Neural progenitor cell (in vitro differentiated cells): ENCODE data around the gene TLE6. TPM values are rescaled to one million over a fixed set of nuclear protein-coding genes. Genes with fewer than 3 reads are reported as not detected.
"Not testable (repeated sequence)": the region's sequence is repeated elsewhere in the genome, so short reads cannot be mapped to it uniquely, and the experiment has no call there.

Experiments used
- DNase-seq: peaks from one replicate; pipeline ENCODE4 v3.0.0-alpha.2; 2016; ENCODE audit warnings: low spot score
- H2AFZ ChIP-seq: fragments of 200-600 bp; sonication (generic); replicated peaks from 2 replicates; pipeline ENCODE4 v1.6.1; 2016; ENCODE audit warnings: antibody characterized with exemption
- H3F3A ChIP-seq: fragments of 200-600 bp; sonication (generic); 2 replicates; pipeline ENCODE4 v1.6.1; 2016; ENCODE audit warnings: antibody characterized with exemption, low read depth
- H3K27ac ChIP-seq: fragments of 200-600 bp; sonication (generic); 2 replicates; pipeline ENCODE4 v1.5.1; 2016; ENCODE audit warnings: mild to moderate bottlenecking
- H3K27me3 ChIP-seq: fragments of 200-600 bp; sonication (generic); 2 replicates; pipeline ENCODE4 v1.6.1; 2016; ENCODE audit warnings: mild to moderate bottlenecking, moderate library complexity
- H3K36me3 ChIP-seq: fragments of 200-600 bp; sonication (generic); 2 replicates; pipeline ENCODE4 v1.5.1; 2016
- H3K4me1 ChIP-seq: fragments of 200-600 bp; sonication (generic); 2 replicates; pipeline ENCODE4 v1.6.1; 2016; ENCODE audit warnings: mixed run types
- H3K4me2 ChIP-seq: fragments of 200-600 bp; sonication (generic); 2 replicates; pipeline ENCODE4 v1.6.1; 2016
- H3K4me3 ChIP-seq: fragments of 200-600 bp; sonication (generic); 2 replicates; pipeline ENCODE4 v1.5.1; 2016
- H3K79me2 ChIP-seq: fragments of 200-600 bp; sonication (generic); 2 replicates; pipeline ENCODE4 v1.6.1; 2016; ENCODE audit warnings: low read depth
- H3K9ac ChIP-seq: fragments of 200-600 bp; sonication (generic); 2 replicates; pipeline ENCODE4 v1.6.1; 2016
- H3K9me3 ChIP-seq: fragments of 200-600 bp; sonication (generic); 2 replicates; pipeline ENCODE4 v1.5.1; 2016; ENCODE audit warnings: low read depth
- H4K20me1 ChIP-seq: fragments of 200-600 bp; sonication (generic); 2 replicates; pipeline ENCODE4 v1.6.1; 2016; ENCODE audit warnings: low read depth
- H3K27ac Mint-ChIP-seq: 3 replicates; pipeline ENCODE4 v1.8.0; 2021; ENCODE audit warnings: mixed read lengths
- H3K27me3 Mint-ChIP-seq: 2 replicates; pipeline ENCODE4 v1.8.0; 2022; ENCODE audit warnings: low read depth, mild to moderate bottlenecking, inconsistent platforms, moderate library complexity, mixed read lengths; ENCODE audit not compliant: insufficient read depth
- H3K36me3 Mint-ChIP-seq: 3 replicates; pipeline ENCODE4 v1.8.0; 2021; ENCODE audit warnings: mixed read lengths
- H3K4me1 Mint-ChIP-seq: 3 replicates; pipeline ENCODE4 v1.8.0; 2021; ENCODE audit warnings: mixed read lengths
- H3K4me3 Mint-ChIP-seq: 3 replicates; pipeline ENCODE4 v1.8.0; 2021; ENCODE audit warnings: mild to moderate bottlenecking, moderate library complexity, mixed read lengths
- H3K9me3 Mint-ChIP-seq: 3 replicates; pipeline ENCODE4 v1.8.0; 2020; ENCODE audit warnings: mixed read lengths
- EZH2 ChIP-seq: fragments of 200-600 bp; sonication (generic); IDR thresholded peaks from 2 replicates; pipeline ENCODE4 v1.6.1; 2017; ENCODE audit warnings: antibody characterized with exemption, mild to moderate bottlenecking, moderate library complexity
- EZH2phosphoT487 ChIP-seq: fragments of 200-600 bp; sonication (generic); IDR thresholded peaks from 2 replicates; pipeline ENCODE4 v1.6.1; 2017; ENCODE audit warnings: antibody characterized with exemption
- total RNA-seq: library from RNA; depleted of rRNA; stranded (reverse); fragments of >200 nt; gene quantifications from 2 replicates; pipeline ENCODE4 v1.2.3, GENCODE V29; 2015; ENCODE audit warnings: low replicate concordance
- TF ChIP-seq, protein P1 (sequence below): fragments of 200-600 bp; sonication (generic); IDR thresholded peaks from 2 replicates; pipeline ENCODE4 v1.5.1; 2017; ENCODE audit warnings: antibody characterized with exemption, mild to moderate bottlenecking

Gene TLE6
- 0.22 and 1.8 TPM in 2 replicates for total RNA-seq

GRCh38 chr19:2977001-2977745 is at the start of gene TLE6:
TLE6 (plus strand) TSS chr19:2977564; CDS start chr19:2978234, 670 bp downstream.
- Histone ChIP-seq H3K4me1 (peaks cover 11% of the 10 kb centered on the region), H3K27me3 (peaks cover 93% of the 10 kb centered on the region), H3F3A (peaks cover 12% of the 10 kb centered on the region), H3K27ac (no peak within 1 kb of the TSS), H3K79me2 (no peaks in the 10 kb centered on the region), H4K20me1 (peaks cover 22% of the 10 kb centered on the region), H3K36me3 (no peaks in the 10 kb centered on the region), H3K4me3 (peak within 1 kb of the TSS; percentile 20), H3K9ac (no peak within 1 kb of the TSS), H3K4me2 (peak within 1 kb of the TSS; percentile 56), H2AFZ (no peak within 1 kb of the TSS), H3K9me3 (no peaks in the 10 kb centered on the region)
- peaks cover 3% of the 10 kb centered on the region for H3K9me3 Mint-ChIP-seq
- DNase-seq, result peak; percentile 98
- peaks cover 72% of the 10 kb centered on the region for H3K27me3 Mint-ChIP-seq
- H3K4me1 Mint-ChIP-seq, result peaks cover 25% of the 10 kb centered on the region
- H3K27ac Mint-ChIP-seq, result no peak within 1 kb of the TSS
- H3K36me3 Mint-ChIP-seq, result no peaks in the 10 kb centered on the region
- TF ChIP-seq EZH2, result peak; percentile 21
- peak; percentile 23 for TF ChIP-seq EZH2phosphoT487
- TF ChIP-seq, protein P1, sequence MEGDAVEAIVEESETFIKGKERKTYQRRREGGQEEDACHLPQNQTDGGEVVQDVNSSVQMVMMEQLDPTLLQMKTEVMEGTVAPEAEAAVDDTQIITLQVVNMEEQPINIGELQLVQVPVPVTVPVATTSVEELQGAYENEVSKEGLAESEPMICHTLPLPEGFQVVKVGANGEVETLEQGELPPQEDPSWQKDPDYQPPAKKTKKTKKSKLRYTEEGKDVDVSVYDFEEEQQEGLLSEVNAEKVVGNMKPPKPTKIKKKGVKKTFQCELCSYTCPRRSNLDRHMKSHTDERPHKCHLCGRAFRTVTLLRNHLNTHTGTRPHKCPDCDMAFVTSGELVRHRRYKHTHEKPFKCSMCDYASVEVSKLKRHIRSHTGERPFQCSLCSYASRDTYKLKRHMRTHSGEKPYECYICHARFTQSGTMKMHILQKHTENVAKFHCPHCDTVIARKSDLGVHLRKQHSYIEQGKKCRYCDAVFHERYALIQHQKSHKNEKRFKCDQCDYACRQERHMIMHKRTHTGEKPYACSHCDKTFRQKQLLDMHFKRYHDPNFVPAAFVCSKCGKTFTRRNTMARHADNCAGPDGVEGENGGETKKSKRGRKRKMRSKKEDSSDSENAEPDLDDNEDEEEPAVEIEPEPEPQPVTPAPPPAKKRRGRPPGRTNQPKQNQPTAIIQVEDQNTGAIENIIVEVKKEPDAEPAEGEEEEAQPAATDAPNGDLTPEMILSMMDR, result no peak
- peak within 1 kb of the TSS; percentile 76 for H3K4me3 Mint-ChIP-seq

DNA sequence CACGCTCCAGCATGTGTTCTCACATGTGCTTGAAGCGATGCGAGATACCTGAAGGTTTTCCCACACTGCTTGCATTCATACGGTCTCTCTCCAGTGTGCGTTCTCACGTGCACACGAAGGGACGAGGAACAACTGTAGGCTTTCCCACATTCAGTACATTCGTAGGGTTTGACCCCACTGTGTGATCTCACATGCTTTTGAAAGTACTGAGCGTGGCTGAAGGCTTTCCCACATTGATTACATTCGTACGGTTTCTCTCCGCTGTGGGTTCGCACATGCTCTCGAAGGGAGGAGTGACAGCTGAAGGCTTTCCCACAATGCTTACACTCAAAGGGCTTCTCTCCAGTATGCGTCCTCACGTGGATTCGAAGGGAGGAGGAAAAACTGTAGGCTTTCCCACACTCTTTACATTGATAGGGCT is 43.9 kb upstream of the TLE6 start:
- no peak overlapping the region for H3K4me3 Mint-ChIP-seq
- TF ChIP-seq, protein P1, result no peak
- TF ChIP-seq EZH2phosphoT487, result no peak
- TF ChIP-seq EZH2, result no peak
- H3K9ac ChIP-seq, result no peak overlapping the region
- H3K27ac ChIP-seq, result no peak overlapping the region
- peaks cover 29% of the 10 kb centered on the region for H3K9me3 ChIP-seq
- H3K27ac Mint-ChIP-seq, result no peak overlapping the region
- H3K27me3 Mint-ChIP-seq, result peaks cover 10% of the 10 kb centered on the region
- H3K36me3 Mint-ChIP-seq, result peaks cover 61% of the 10 kb centered on the region
- peaks cover 10% of the 10 kb centered on the region for H3F3A ChIP-seq
- no peak overlapping the region for H3K4me3 ChIP-seq
- peaks cover 30% of the 10 kb centered on the region for H3K36me3 ChIP-seq
- no peak overlapping the region for H3K4me2 ChIP-seq
- H3K27me3 ChIP-seq, result no peaks in the 10 kb centered on the region
- no peaks in the 10 kb centered on the region for H4K20me1 ChIP-seq
- no peaks in the 10 kb centered on the region for H3K4me1 Mint-ChIP-seq
- no peaks in the 10 kb centered on the region for H3K4me1 ChIP-seq
- H2AFZ ChIP-seq, result no peak overlapping the region
- no peaks in the 10 kb centered on the region for H3K79me2 ChIP-seq
- no peak for DNase-seq
- peaks cover 73% of the 10 kb centered on the region for H3K9me3 Mint-ChIP-seq

DNA sequence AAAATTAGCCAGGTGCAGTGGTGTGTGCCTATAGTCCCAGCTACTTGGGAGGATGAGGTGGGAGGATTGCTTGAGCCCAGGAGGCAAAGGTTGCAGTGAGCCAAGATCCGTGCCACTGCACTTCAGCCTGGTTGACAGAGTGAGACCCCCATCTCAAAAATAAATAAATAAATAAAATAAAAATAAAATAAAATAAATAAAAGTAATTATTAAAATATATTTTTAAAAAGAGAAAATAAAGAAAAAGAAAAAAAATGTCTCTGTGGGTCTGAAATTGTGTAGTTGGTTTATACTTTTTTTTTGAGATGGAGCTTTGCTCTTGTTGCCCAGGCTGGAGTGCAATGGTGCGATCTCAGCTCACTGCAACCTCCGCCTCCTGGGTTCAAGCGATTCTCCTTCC is 41.5 kb upstream of the TLE6 start:
- H3F3A ChIP-seq, result peaks cover 10% of the 10 kb centered on the region

More for the DNA sequence above, 41.5 kb upstream of the TLE6 start:
- Histone ChIP-seq H3K36me3 (peaks cover 30% of the 10 kb centered on the region), H3K9me3 (peaks cover 29% of the 10 kb centered on the region)
- H3K27ac Mint-ChIP-seq, H3K4me1 Mint-ChIP-seq, H3K27me3 Mint-ChIP-seq, H3K4me1 ChIP-seq, H3K27me3 ChIP-seq, H4K20me1 ChIP-seq, H3K4me2 ChIP-seq, H3K9ac ChIP-seq, DNase-seq, H3K27ac ChIP-seq, H3K4me3 ChIP-seq, H2AFZ ChIP-seq, H3K79me2 ChIP-seq, H3K4me3 Mint-ChIP-seq: not testable (repeated sequence)
- H3K36me3 Mint-ChIP-seq, result peaks cover 65% of the 10 kb centered on the region
- peaks cover 65% of the 10 kb centered on the region for H3K9me3 Mint-ChIP-seq
